SK-N-SH (cell line): ENCODE results near the gene SHMT2. TPM values are rescaled to one million over a fixed set of nuclear protein-coding genes. Genes with fewer than 3 reads are reported as not detected.

Source experiments
- CTCF ChIA-PET: fragments of 300-600, 350-600 bp; formaldehyde crosslinking; extraction: SDS; loops from one replicate; lab custom pipeline; 2021; lab: Yijun Ruan, JAX
- POLR2A ChIA-PET: fragments of 350-600 bp; sonication (Branson Sonifier 250); formaldehyde crosslinking; extraction: SDS; loops from one replicate; lab custom pipeline; 2020; ENCODE audit warnings: antibody characterized with exemption, inconsistent platforms; lab: Yijun Ruan, JAX
- DNase-seq: peaks from one replicate; pipeline ENCODE4 v3.0.0; 2012
- H2AFZ ChIP-seq: fragments of 200-600 bp; sonication (generic); 2 replicates; pipeline ENCODE4 v1.8.1; 2016; ENCODE audit warnings: antibody characterized with exemption, mild to moderate bottlenecking, low read depth
- H3F3A ChIP-seq: fragments of 200-600 bp; sonication (generic); replicated peaks from 2 replicates; pipeline ENCODE3; 2016; ENCODE audit warnings: antibody characterized with exemption, mild to moderate bottlenecking; ENCODE audit not compliant: insufficient read depth
- H3K27ac ChIP-seq, 2 experiments: fragments of 200-500 bp in 1 of 2; fragments of 200-600 bp in 1 of 2; sonication (Bioruptor generic) in 1 of 2; sonication (generic), shearing (Covaris generic) in 1 of 2; 2 replicates each; pipeline versions ENCODE4 v1.5.1 to v1.6.1; 2014 to 2016; ENCODE audit warnings: low read depth in 2 of 2, inconsistent platforms in 1 of 2, low read length in 1 of 2, mild to moderate bottlenecking in 1 of 2, mixed read lengths in 1 of 2
- H3K27me3 ChIP-seq: fragments of 200-600 bp; sonication (generic), shearing (Covaris generic); 2 replicates; pipeline ENCODE4 v1.6.1; 2016; ENCODE audit warnings: mixed run types; ENCODE audit not compliant: insufficient read depth
- H3K36me3 ChIP-seq, 2 experiments: fragments of 200-500 bp in 1 of 2; fragments of 200-600 bp in 1 of 2; sonication (Bioruptor generic) in 1 of 2; sonication (generic) in 1 of 2; replicated peaks in 1 of 2; 2 replicates each; pipeline versions ENCODE3 to v1.5.1; 2014 to 2016; ENCODE audit warnings: low read length in 1 of 2, mild to moderate bottlenecking in 1 of 2; ENCODE audit not compliant: insufficient read depth in 2 of 2, control insufficient read depth in 1 of 2
- H3K4me1 ChIP-seq, 2 experiments: fragments of 200-500 bp in 1 of 2; fragments of 200-600 bp in 1 of 2; sonication (Bioruptor generic) in 1 of 2; sonication (generic), shearing (Covaris generic) in 1 of 2; 2 replicates each; pipeline versions ENCODE4 v1.5.1 to v1.6.1; 2014 to 2016; ENCODE audit warnings: low read depth in 1 of 2, low read length in 1 of 2, mixed run types in 1 of 2; ENCODE audit not compliant: insufficient read depth in 2 of 2, control insufficient read depth in 1 of 2
- H3K4me2 ChIP-seq: fragments of 200-600 bp; sonication (generic), shearing (Covaris generic); 2 replicates; pipeline ENCODE4 v1.6.1; 2017; ENCODE audit warnings: mixed run types
- H3K4me3 ChIP-seq, 2 experiments: fragments of 200-500 bp in 1 of 2; fragments of 200-600 bp in 1 of 2; sonication (Bioruptor generic) in 1 of 2; sonication (generic), shearing (Covaris generic) in 1 of 2; 2 replicates each; pipeline versions ENCODE4 v1.5.1 to v1.8.1; 2014 to 2016; ENCODE audit warnings: low read depth in 2 of 2, inconsistent platforms in 1 of 2, low read length in 1 of 2, mild to moderate bottlenecking in 1 of 2, mixed read lengths in 1 of 2, moderate library complexity in 1 of 2
- H3K79me2 ChIP-seq: fragments of 200-600 bp; sonication (generic); 2 replicates; pipeline ENCODE4 v1.8.1; 2017; ENCODE audit warnings: mild to moderate bottlenecking; ENCODE audit not compliant: insufficient read depth
- H3K9ac ChIP-seq: fragments of 200-600 bp; sonication (generic); 2 replicates; pipeline ENCODE4 v1.6.1; 2017; ENCODE audit warnings: mixed run types
- H3K9me2 ChIP-seq: fragments of 200-600 bp; sonication (generic); 2 replicates; pipeline ENCODE4 v1.6.1; 2017; ENCODE audit warnings: mixed run types
- H3K9me3 ChIP-seq: fragments of 200-600 bp; sonication (generic); 2 replicates; pipeline ENCODE4 v1.6.1; 2017; ENCODE audit warnings: mixed run types, mild to moderate bottlenecking, moderate library complexity
- H4K20me1 ChIP-seq: fragments of 200-600 bp; sonication (generic); 2 replicates; pipeline ENCODE4 v1.6.1; 2017; ENCODE audit warnings: mild to moderate bottlenecking, mixed run types; ENCODE audit not compliant: insufficient read depth
- CTCF ChIP-seq: fragments of 200-600 bp; sonication (generic); IDR thresholded peaks from 2 replicates; pipeline ENCODE4 v1.6.1; 2017; ENCODE audit warnings: antibody characterized with exemption, mild to moderate bottlenecking, moderate library complexity
- GABPA ChIP-seq: IDR thresholded peaks from 2 replicates; pipeline ENCODE4 v1.4.0; 2012; ENCODE audit warnings: low read depth, mild to moderate bottlenecking
- IRF3 ChIP-seq: fragments of 150-350 bp; IDR thresholded peaks from 2 replicates; pipeline ENCODE4 v1.6.1; 2016; ENCODE audit warnings: mild to moderate bottlenecking, low read depth, low read length
- MXI1 ChIP-seq: IDR thresholded peaks from 2 replicates; pipeline ENCODE4 v1.6.1; 2012; ENCODE audit warnings: mild to moderate bottlenecking, low read depth, low read length, improper control_type of control experiment
- NFIC ChIP-seq: IDR thresholded peaks from 2 replicates; pipeline ENCODE4 v1.4.0; 2012; ENCODE audit warnings: borderline replicate concordance
- POLR2AphosphoS5 ChIP-seq: IDR thresholded peaks from 2 replicates; pipeline ENCODE4 v1.6.1; 2012; ENCODE audit warnings: low read depth, low read length
- SIN3A ChIP-seq: IDR thresholded peaks from 2 replicates; pipeline ENCODE4 v1.6.1; 2012; ENCODE audit warnings: low read depth, mild to moderate bottlenecking, low read length, moderate library complexity, borderline replicate concordance
- SMC3 ChIP-seq: IDR thresholded peaks from 2 replicates; pipeline ENCODE4 v1.6.1; 2012; ENCODE audit warnings: low read depth, low read length, improper control_type of control experiment
- WGBS: methylation state at CpG from one replicate; pipeline ENCODE4 v1.1.6; 2017; ENCODE audit warnings: low lambda C conversion rate; 5-methylcytosine and 5-hydroxymethylcytosine counted together
- polyA plus RNA-seq, 3 experiments: library from polyadenylated mRNA; depleted of rRNA; stranded (reverse); fragments of >200 nt; gene quantifications; 2 replicates each; pipeline ENCODE4 v1.2.3, GENCODE V29; 2012
- TF ChIP-seq, protein P1 (sequence below): IDR thresholded peaks from 2 replicates; pipeline ENCODE4 v1.4.0; 2012; ENCODE audit warnings: low read depth, borderline replicate concordance
- TF ChIP-seq, protein P2 (sequence below): IDR thresholded peaks from 2 replicates; pipeline ENCODE4 v1.4.0; 2012; ENCODE audit warnings: low read depth, borderline replicate concordance

The SHMT2 gene
- polyA plus RNA-seq, 1 of the 3 experiments (the other 2 are of a cell fraction), result 204 TPM

- WGBS, result 11% methylated on average over 6 of the region's 102 CpGs
- Histone ChIP-seq H3F3A (peaks cover 13% of the 10 kb centered on the region), H3K9ac (no peak within 1 kb of the TSS), H3K9me3 (no peaks in the 10 kb centered on the region), H3K4me2 (peak within 1 kb of the TSS; percentile 97), H3K9me2 (no peaks in the 10 kb centered on the region), H3K4me1 (peaks cover 0 to 29% of the 10 kb centered on the region in 2 experiments; a peak in 1 of 4 replicates), H3K27me3 (peaks cover 42% of the 10 kb centered on the region), H2AFZ (peak within 1 kb of the TSS; percentile 83; the same call in 1 of the 2 replicates), H3K36me3 (peaks cover 0 to 12% of the 10 kb centered on the region in 2 experiments), H3K79me2 (no peaks in the 10 kb centered on the region), H4K20me1 (0 out of 2 replicates have a peak, but pooled peaks cover 6% of the 10 kb centered on the region), H3K27ac (no peak within 1 kb of the TSS), H3K4me3 (peak within 1 kb of the TSS; percentile 48 to 59)
- TF ChIP-seq, protein P1, sequence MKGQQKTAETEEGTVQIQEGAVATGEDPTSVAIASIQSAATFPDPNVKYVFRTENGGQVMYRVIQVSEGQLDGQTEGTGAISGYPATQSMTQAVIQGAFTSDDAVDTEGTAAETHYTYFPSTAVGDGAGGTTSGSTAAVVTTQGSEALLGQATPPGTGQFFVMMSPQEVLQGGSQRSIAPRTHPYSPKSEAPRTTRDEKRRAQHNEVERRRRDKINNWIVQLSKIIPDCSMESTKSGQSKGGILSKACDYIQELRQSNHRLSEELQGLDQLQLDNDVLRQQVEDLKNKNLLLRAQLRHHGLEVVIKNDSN, result no peak
- no peak for TF ChIP-seq MXI1
- no peak for TF ChIP-seq POLR2AphosphoS5
- TF ChIP-seq SIN3A, result no peak
- no peak for TF ChIP-seq CTCF
- no peak for TF ChIP-seq IRF3
- no peak for TF ChIP-seq NFIC
- TF ChIP-seq GABPA, result no peak
- TF ChIP-seq, protein P2, sequence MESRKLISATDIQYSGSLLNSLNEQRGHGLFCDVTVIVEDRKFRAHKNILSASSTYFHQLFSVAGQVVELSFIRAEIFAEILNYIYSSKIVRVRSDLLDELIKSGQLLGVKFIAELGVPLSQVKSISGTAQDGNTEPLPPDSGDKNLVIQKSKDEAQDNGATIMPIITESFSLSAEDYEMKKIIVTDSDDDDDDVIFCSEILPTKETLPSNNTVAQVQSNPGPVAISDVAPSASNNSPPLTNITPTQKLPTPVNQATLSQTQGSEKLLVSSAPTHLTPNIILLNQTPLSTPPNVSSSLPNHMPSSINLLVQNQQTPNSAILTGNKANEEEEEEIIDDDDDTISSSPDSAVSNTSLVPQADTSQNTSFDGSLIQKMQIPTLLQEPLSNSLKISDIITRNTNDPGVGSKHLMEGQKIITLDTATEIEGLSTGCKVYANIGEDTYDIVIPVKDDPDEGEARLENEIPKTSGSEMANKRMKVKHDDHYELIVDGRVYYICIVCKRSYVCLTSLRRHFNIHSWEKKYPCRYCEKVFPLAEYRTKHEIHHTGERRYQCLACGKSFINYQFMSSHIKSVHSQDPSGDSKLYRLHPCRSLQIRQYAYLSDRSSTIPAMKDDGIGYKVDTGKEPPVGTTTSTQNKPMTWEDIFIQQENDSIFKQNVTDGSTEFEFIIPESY, result no peak
- TF ChIP-seq SMC3, result no peak
- CTCF ChIA-PET, result interaction anchor here (5.9 to 15.9 kb wide), 2 partner anchors 22 to 243 kb away, joined by 37 to 937 read pairs; partner anchors contain the start of genes GLI1, SHMT2 and STAC3
- POLR2A ChIA-PET, result interaction anchor here (1.2 kb wide), 1 partner anchor 23 kb away, joined by 3 read pairs; no protein-coding TSS in a partner anchor
- DNase-seq, result peak; percentile 79
Measured at GRCh38 chr12:57216014-57216911, 13.2 kb upstream of the SHMT2 start, which contains the start of gene NXPH4. TSS of gene NXPH4 (plus strand) at chr12:57216794. CDS start at chr12:57216970, 176 bp downstream.
